H9 (cell line): ENCODE results near the gene NEDD4. TPM values are rescaled to one million over a fixed set of nuclear protein-coding genes. Genes with fewer than 3 reads are reported as not detected.

ENCODE experiments used
- DNase-seq: peaks from one replicate; pipeline ENCODE4 v3.0.0-alpha.2; 2017
- H2AFZ ChIP-seq: one replicate; pipeline ENCODE4 v1.6.1; 2013; ENCODE audit warnings: mild to moderate bottlenecking, low read length, control low read depth, moderate library complexity
- H2AK5ac ChIP-seq: 2 replicates; pipeline ENCODE4 v1.6.1; 2013; ENCODE audit warnings: low read length, control low read depth, mixed read lengths; ENCODE audit not compliant: insufficient read length
- H2BK120ac ChIP-seq: one replicate; pipeline ENCODE4 v1.6.1; 2013; ENCODE audit warnings: low read depth, mild to moderate bottlenecking, low read length, control low read depth, inconsistent platforms; ENCODE audit not compliant: poor library complexity, severe bottlenecking
- H2BK12ac ChIP-seq: 2 replicates; pipeline ENCODE4 v1.6.1; 2013; ENCODE audit warnings: low read length, control low read depth, mixed read lengths, low read depth; ENCODE audit not compliant: insufficient read length
- H2BK15ac ChIP-seq: 2 replicates; pipeline ENCODE4 v1.6.1; 2013; ENCODE audit warnings: low read depth, low read length, control low read depth
- H2BK20ac ChIP-seq: one replicate; pipeline ENCODE4 v1.6.1; 2013; ENCODE audit warnings: low read depth, mild to moderate bottlenecking, low read length, control low read depth, inconsistent platforms; ENCODE audit not compliant: poor library complexity, severe bottlenecking
- H2BK5ac ChIP-seq: 2 replicates; pipeline ENCODE4 v1.6.1; 2013; ENCODE audit warnings: low read length, control low read depth, mixed read lengths; ENCODE audit not compliant: insufficient read length
- H3K14ac ChIP-seq: 2 replicates; pipeline ENCODE4 v1.6.1; 2013; ENCODE audit warnings: low read length, control low read depth; ENCODE audit not compliant: insufficient read depth
- H3K18ac ChIP-seq: 2 replicates; pipeline ENCODE4 v1.6.1; 2013; ENCODE audit warnings: low read depth, mild to moderate bottlenecking, mixed read lengths, low read length, control low read depth; ENCODE audit not compliant: insufficient read length
- H3K23ac ChIP-seq: 2 replicates; pipeline ENCODE4 v1.6.1; 2013; ENCODE audit warnings: low read length, control low read depth, mixed read lengths, low read depth; ENCODE audit not compliant: insufficient read length
- H3K23me2 ChIP-seq: 2 replicates; pipeline ENCODE4 v1.6.1; 2013; ENCODE audit warnings: low read depth, mild to moderate bottlenecking, mixed read lengths, low read length, control low read depth; ENCODE audit not compliant: insufficient read length, poor library complexity, severe bottlenecking
- H3K27ac ChIP-seq: 2 replicates; pipeline ENCODE4 v1.5.1; 2013; ENCODE audit warnings: low read length, control low read depth, mixed read lengths, low read depth; ENCODE audit not compliant: insufficient read length
- H3K27me3 ChIP-seq: 2 replicates; pipeline ENCODE4 v1.6.1; 2013; ENCODE audit warnings: low read length, control low read depth, inconsistent platforms; ENCODE audit not compliant: insufficient read depth
- H3K4ac ChIP-seq: 2 replicates; pipeline ENCODE4 v1.6.1; 2013; ENCODE audit warnings: low read depth, mild to moderate bottlenecking, control low read depth, inconsistent platforms, low read length, moderate library complexity
- H3K4me1 ChIP-seq: 2 replicates; pipeline ENCODE4 v1.6.1; 2013; ENCODE audit warnings: low read length, control low read depth, inconsistent platforms; ENCODE audit not compliant: insufficient read depth
- H3K4me2 ChIP-seq: 2 replicates; pipeline ENCODE4 v1.6.1; 2013; ENCODE audit warnings: low read length, control low read depth, mixed read lengths; ENCODE audit not compliant: insufficient read length, insufficient read depth
- H3K56ac ChIP-seq: 2 replicates; pipeline ENCODE4 v1.6.1; 2013; ENCODE audit warnings: low read depth, mild to moderate bottlenecking, mixed read lengths, low read length, control low read depth; ENCODE audit not compliant: insufficient read length
- H3K79me1 ChIP-seq: 2 replicates; pipeline ENCODE4 v1.6.1; 2013; ENCODE audit warnings: low read depth, mild to moderate bottlenecking, moderate library complexity, low read length, control low read depth, inconsistent platforms; ENCODE audit not compliant: insufficient read depth, poor library complexity, severe bottlenecking
- H3K79me2 ChIP-seq: 2 replicates; pipeline ENCODE4 v1.6.1; 2013; ENCODE audit warnings: low read length, control low read depth, inconsistent platforms; ENCODE audit not compliant: insufficient read depth
- H3K9ac ChIP-seq: 2 replicates; pipeline ENCODE4 v1.6.1; 2013; ENCODE audit warnings: low read length, control low read depth, mixed read lengths; ENCODE audit not compliant: insufficient read length; ENCODE audit errors: extremely low read depth
- H3K9me3 ChIP-seq: one replicate; pipeline ENCODE4 v1.6.1; 2013; ENCODE audit warnings: low read depth, low read length, inconsistent platforms; ENCODE audit not compliant: control insufficient read depth
- H3T11ph ChIP-seq: one replicate; pipeline ENCODE4 v1.6.1; 2013; ENCODE audit warnings: mild to moderate bottlenecking, low read length, control low read depth, inconsistent platforms
- H4K20me1 ChIP-seq: one replicate; pipeline ENCODE4 v1.6.1; 2013; ENCODE audit not compliant: control insufficient read depth, insufficient read length, insufficient read depth
- H4K5ac ChIP-seq: 2 replicates; pipeline ENCODE4 v1.6.1; 2013; ENCODE audit warnings: low read depth, mild to moderate bottlenecking, mixed read lengths, low read length, control low read depth; ENCODE audit not compliant: insufficient read length
- H4K8ac ChIP-seq: replicated peaks from 2 replicates; pipeline ENCODE4 v1.6.1; 2013; ENCODE audit warnings: low read length, control low read depth, mixed read lengths, low read depth; ENCODE audit not compliant: insufficient read length
- H4K91ac ChIP-seq: 2 replicates; pipeline ENCODE4 v1.6.1; 2013; ENCODE audit warnings: low read depth, mild to moderate bottlenecking, moderate library complexity, mixed read lengths, low read length, control low read depth; ENCODE audit not compliant: insufficient read length
- H3K27ac Mint-ChIP-seq, 3 experiments: 2 replicates in 2 of 3; 3 replicates in 1 of 3; pipeline ENCODE4 v1.8.0; 2020 to 2021; ENCODE audit warnings: mixed read lengths in 3 of 3, mild to moderate bottlenecking in 1 of 3, moderate library complexity in 1 of 3
- H3K27me3 Mint-ChIP-seq: 2 replicates; pipeline ENCODE4 v1.8.0; 2021; ENCODE audit warnings: low read depth, mild to moderate bottlenecking, moderate library complexity, mixed read lengths
- H3K36me3 Mint-ChIP-seq, 3 experiments: 2 replicates in 2 of 3; 3 replicates in 1 of 3; pipeline ENCODE4 v1.8.0; 2020 to 2021; ENCODE audit warnings: low read depth in 3 of 3, mixed read lengths in 3 of 3; ENCODE audit not compliant: insufficient read depth in 1 of 3
- H3K4me1 Mint-ChIP-seq, 2 experiments: 2 replicates each; pipeline ENCODE4 v1.8.0; 2020; ENCODE audit warnings: mixed read lengths in 2 of 2
- H3K4me3 Mint-ChIP-seq, 2 experiments: 2 replicates in 1 of 2; 3 replicates in 1 of 2; pipeline ENCODE4 v1.8.0; 2020 to 2021; ENCODE audit warnings: mild to moderate bottlenecking in 2 of 2, mixed read lengths in 2 of 2, moderate library complexity in 1 of 2
- H3K9me3 Mint-ChIP-seq, 2 experiments: 2 replicates in 1 of 2; 3 replicates in 1 of 2; pipeline ENCODE4 v1.8.0; 2020; ENCODE audit warnings: mild to moderate bottlenecking in 2 of 2, mixed read lengths in 2 of 2, moderate library complexity in 1 of 2
- WGBS: extraction: QIAGEN DNeasy Blood & Tissue Kit; methylation state at CpG from one replicate; pipeline ENCODE4 v1.1.7; 2013; ENCODE audit warnings: missing lambda C conversion rate, low lambda C conversion rate, mixed read lengths; ENCODE audit not compliant: insufficient read length; ENCODE audit errors: extremely low coverage; 5-methylcytosine and 5-hydroxymethylcytosine counted together
- total RNA-seq: library from RNA; stranded (reverse); gene quantifications from 2 replicates; pipeline ENCODE4 v1.2.1, GENCODE V29; 2021
- TF ChIP-seq, protein P1 (sequence below): fragments of 200-600 bp; sonication (generic); conservative IDR thresholded peaks from 3 replicates; pipeline ENCODE4 v1.8.0; 2021; ENCODE audit warnings: antibody characterized with exemption, mild to moderate bottlenecking

The NEDD4 gene
- total RNA-seq, 1 experiment from 2014 or later = 9.6 TPM

- H3K9me3 Mint-ChIP-seq = no peaks in the 10 kb centered on the region
- Histone ChIP-seq H3K23me2 (no peaks in the 10 kb centered on the region), H3K27me3 (no peaks in the 10 kb centered on the region), H2BK120ac (no peak overlapping the region), H3K9ac (no peak overlapping the region), H4K20me1 (no peaks in the 10 kb centered on the region), H3K27ac (no peak overlapping the region), H4K5ac (no peak overlapping the region), H2AK5ac (no peak overlapping the region), H3K4me2 (no peak overlapping the region), H3K9me3 (no peaks in the 10 kb centered on the region), H3K4ac (no peak overlapping the region), H2BK12ac (no peak overlapping the region), H3T11ph (no peak overlapping the region), H2AFZ (no peak overlapping the region), H4K91ac (no peak overlapping the region), H2BK20ac (no peak overlapping the region), H3K14ac (no peak overlapping the region), H2BK15ac (no peak overlapping the region), H3K79me2 (no peaks in the 10 kb centered on the region), H3K79me1 (no peaks in the 10 kb centered on the region), H2BK5ac (no peak overlapping the region), H3K56ac (no peak overlapping the region), H3K4me1 (no peaks in the 10 kb centered on the region), H4K8ac (no peak overlapping the region), H3K18ac (no peak overlapping the region), H3K23ac (no peak overlapping the region)
- no peak overlapping the region; a peak in 1 of 7 replicates for H3K27ac Mint-ChIP-seq
- H3K36me3 Mint-ChIP-seq = no peaks in the 10 kb centered on the region; a peak in 1 of 7 replicates
- TF ChIP-seq, protein P1, sequence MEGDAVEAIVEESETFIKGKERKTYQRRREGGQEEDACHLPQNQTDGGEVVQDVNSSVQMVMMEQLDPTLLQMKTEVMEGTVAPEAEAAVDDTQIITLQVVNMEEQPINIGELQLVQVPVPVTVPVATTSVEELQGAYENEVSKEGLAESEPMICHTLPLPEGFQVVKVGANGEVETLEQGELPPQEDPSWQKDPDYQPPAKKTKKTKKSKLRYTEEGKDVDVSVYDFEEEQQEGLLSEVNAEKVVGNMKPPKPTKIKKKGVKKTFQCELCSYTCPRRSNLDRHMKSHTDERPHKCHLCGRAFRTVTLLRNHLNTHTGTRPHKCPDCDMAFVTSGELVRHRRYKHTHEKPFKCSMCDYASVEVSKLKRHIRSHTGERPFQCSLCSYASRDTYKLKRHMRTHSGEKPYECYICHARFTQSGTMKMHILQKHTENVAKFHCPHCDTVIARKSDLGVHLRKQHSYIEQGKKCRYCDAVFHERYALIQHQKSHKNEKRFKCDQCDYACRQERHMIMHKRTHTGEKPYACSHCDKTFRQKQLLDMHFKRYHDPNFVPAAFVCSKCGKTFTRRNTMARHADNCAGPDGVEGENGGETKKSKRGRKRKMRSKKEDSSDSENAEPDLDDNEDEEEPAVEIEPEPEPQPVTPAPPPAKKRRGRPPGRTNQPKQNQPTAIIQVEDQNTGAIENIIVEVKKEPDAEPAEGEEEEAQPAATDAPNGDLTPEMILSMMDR = no peak
- WGBS = no CpG with 5 or more reads among the region's 1 CpG
- no peak overlapping the region for H3K4me3 Mint-ChIP-seq
- H3K4me1 Mint-ChIP-seq = peaks cover 0 to 3% of the 10 kb centered on the region in 2 experiments; a peak in 1 of 4 replicates
- no peak for DNase-seq
- H3K27me3 Mint-ChIP-seq = peaks cover 5% of the 10 kb centered on the region
Measured at GRCh38 chr15:55999658-56000057, 6.2 kb upstream of the NEDD4 start.
